Neural cell (in vitro differentiated cells): ENCODE results near the gene KCTD14. TPM values are rescaled to one million over a fixed set of nuclear protein-coding genes. Genes with fewer than 3 reads are reported as not detected.

Source experiments
- H2AFZ ChIP-seq: fragments of 200-600, 300-800 bp; sonication (generic), shearing (Covaris generic); 2 replicates; pipeline ENCODE4 v1.6.0; 2014; ENCODE audit warnings: low read depth, mild to moderate bottlenecking, antibody characterized with exemption, low read length, moderate library complexity
- H3F3A ChIP-seq: fragments of 200-600 bp; shearing (Covaris generic); 2 replicates; pipeline ENCODE4 v1.6.1; 2016; ENCODE audit warnings: mild to moderate bottlenecking, moderate library complexity, mixed read lengths, antibody characterized with exemption, low read length; ENCODE audit not compliant: insufficient read depth, poor library complexity, severe bottlenecking
- H3K27ac ChIP-seq: fragments of 200-600, 300-800 bp; sonication (generic), shearing (Covaris generic); 2 replicates; pipeline ENCODE4 v1.5.1; 2014; ENCODE audit warnings: mild to moderate bottlenecking, low read length, moderate library complexity
- H3K27me3 ChIP-seq: fragments of 300-800, 200-600 bp; sonication (generic), shearing (Covaris generic); 2 replicates; pipeline ENCODE4 v1.6.0; 2014; ENCODE audit warnings: mild to moderate bottlenecking, low read depth, low read length, moderate library complexity; ENCODE audit not compliant: insufficient read depth
- H3K36me3 ChIP-seq: fragments of 300-800, 200-600 bp; sonication (generic), shearing (Covaris generic); 2 replicates; pipeline ENCODE4 v1.5.1; 2014; ENCODE audit warnings: mild to moderate bottlenecking, antibody characterized with exemption, low read length, moderate library complexity; ENCODE audit not compliant: insufficient read depth
- H3K4me2 ChIP-seq: fragments of 300-800, 200-600 bp; sonication (generic), shearing (Covaris generic); 2 replicates; pipeline ENCODE4 v1.6.0; 2014; ENCODE audit warnings: mild to moderate bottlenecking, low read length
- H3K4me3 ChIP-seq: fragments of 300-800, 200-600 bp; sonication (generic), shearing (Covaris generic); 2 replicates; pipeline ENCODE4 v1.5.1; 2014; ENCODE audit warnings: mild to moderate bottlenecking, low read length, moderate library complexity
- H3K79me2 ChIP-seq: fragments of 200-600 bp; shearing (Covaris generic); replicated peaks from 2 replicates; pipeline ENCODE4 v1.6.0; 2014; ENCODE audit warnings: mild to moderate bottlenecking, low read length, moderate library complexity; ENCODE audit not compliant: insufficient read depth
- H3K9ac ChIP-seq: fragments of 300-800, 200-600 bp; sonication (generic), shearing (Covaris generic); 2 replicates; pipeline ENCODE4 v1.6.1; 2016; ENCODE audit warnings: mild to moderate bottlenecking, low read length, mixed read lengths
- H3K9me2 ChIP-seq: fragments of 200-600 bp; shearing (Covaris generic); 2 replicates; pipeline ENCODE4 v1.6.1; 2016; ENCODE audit warnings: mild to moderate bottlenecking, low read length, mixed read lengths; ENCODE audit not compliant: insufficient read depth
- H3K9me3 ChIP-seq: fragments of 200-600, 300-800 bp; sonication (generic), shearing (Covaris generic); 2 replicates; pipeline ENCODE4 v1.6.1; 2016; ENCODE audit warnings: mild to moderate bottlenecking, mixed run types, low read length, moderate library complexity, mixed read lengths
- H4K20me1 ChIP-seq: fragments of 200-600 bp; shearing (Covaris generic); 2 replicates; pipeline ENCODE4 v1.6.1; 2016; ENCODE audit warnings: mild to moderate bottlenecking, mixed run types; ENCODE audit not compliant: insufficient read depth
- EP300 ChIP-seq: fragments of 450-650 bp; conservative IDR thresholded peaks from 2 replicates; pipeline ENCODE4 v1.6.1; 2014; ENCODE audit warnings: antibody characterized with exemption, mild to moderate bottlenecking, moderate library complexity; ENCODE audit not compliant: poor library complexity, severe bottlenecking
- EZH2 ChIP-seq: fragments of 200-600, 300-800 bp; shearing (Covaris generic), sonication (generic); IDR thresholded peaks from 2 replicates; pipeline ENCODE4 v1.6.1; 2014; ENCODE audit warnings: antibody characterized with exemption, low read length, borderline replicate concordance, mild to moderate bottlenecking; ENCODE audit not compliant: insufficient read depth, poor library complexity, severe bottlenecking
- MXI1 ChIP-seq: fragments of 450-650 bp; conservative IDR thresholded peaks from 2 replicates; pipeline ENCODE4 v1.6.1; 2014; ENCODE audit warnings: antibody characterized with exemption, mild to moderate bottlenecking; ENCODE audit not compliant: poor library complexity, severe bottlenecking
- POLR2AphosphoS5 ChIP-seq: IDR thresholded peaks from 2 replicates; pipeline ENCODE4 v1.6.1; 2012
- RAD21 ChIP-seq: fragments of 450-650 bp; conservative IDR thresholded peaks from 2 replicates; pipeline ENCODE4 v1.6.1; 2014; ENCODE audit warnings: antibody characterized with exemption, mild to moderate bottlenecking, moderate library complexity
- SMC3 ChIP-seq: fragments of 450-650 bp; conservative IDR thresholded peaks from 2 replicates; pipeline ENCODE4 v1.6.1; 2014; ENCODE audit warnings: antibody characterized with exemption, mild to moderate bottlenecking, moderate library complexity; ENCODE audit not compliant: poor library complexity
- TAF1 ChIP-seq: IDR thresholded peaks from 2 replicates; pipeline ENCODE4 v1.6.1; 2012; ENCODE audit warnings: low read depth
- polyA plus RNA-seq: library from polyadenylated mRNA; depleted of rRNA; stranded (reverse); fragments of >200 nt; gene quantifications from 2 replicates; pipeline ENCODE4 v1.2.3, GENCODE V29; 2014
- TF ChIP-seq, protein P1 (sequence below): fragments of 450-650 bp; IDR thresholded peaks from 2 replicates; pipeline ENCODE4 v1.5.1; 2014; ENCODE audit warnings: antibody characterized with exemption, mild to moderate bottlenecking, moderate library complexity; ENCODE audit not compliant: poor library complexity, severe bottlenecking
- TF ChIP-seq, protein P2 (sequence below): IDR thresholded peaks from 2 replicates; pipeline ENCODE4 v1.6.1; 2012; ENCODE audit warnings: borderline replicate concordance

Gene KCTD14
- polyA plus RNA-seq, 1 donor from 2014 or later, result 0.32 TPM

DNA sequence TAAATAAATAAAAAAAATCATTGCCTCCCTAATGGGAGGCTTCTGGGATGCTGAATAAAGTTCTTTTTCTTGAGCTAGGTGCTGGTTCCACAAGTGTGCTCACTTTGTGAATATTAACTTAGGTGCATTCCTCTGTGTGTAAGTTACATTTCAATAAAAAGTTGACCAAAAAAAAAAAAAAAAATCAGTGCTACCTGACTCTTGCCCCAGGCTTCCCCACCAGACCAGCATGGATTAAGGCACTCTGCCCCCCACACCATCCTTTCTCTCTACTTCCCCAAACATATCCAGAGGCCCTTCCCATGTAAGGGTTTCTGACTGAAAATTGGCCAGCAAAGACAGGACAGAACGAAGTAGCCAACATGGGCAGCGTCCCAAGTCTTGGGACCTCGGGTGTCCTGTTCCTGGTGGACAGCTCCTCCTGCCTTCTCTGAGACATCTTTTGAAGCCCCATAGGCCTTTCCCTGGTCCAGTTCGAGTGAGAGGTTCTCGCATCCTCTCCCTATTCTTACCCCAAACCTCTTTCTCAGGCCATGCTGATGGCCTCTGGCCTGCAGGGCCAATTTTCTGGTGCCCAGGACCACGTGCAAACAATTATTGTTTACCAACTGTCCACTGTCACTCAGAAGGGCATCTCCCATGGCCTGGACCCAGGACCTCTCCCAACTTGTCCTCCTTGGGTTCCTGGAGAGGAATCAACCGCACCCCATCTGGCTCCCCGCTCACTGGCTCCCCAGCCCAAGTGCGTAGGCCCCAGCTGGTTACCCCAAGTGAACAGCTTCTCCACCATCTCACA is 14.9 kb upstream of the KCTD14 start:
- Histone ChIP-seq H3K27me3 (no peaks in the 10 kb centered on the region), H4K20me1 (no peaks in the 10 kb centered on the region), H3K4me2 (no peak overlapping the region), H2AFZ (no peak overlapping the region), H3K36me3 (no peaks in the 10 kb centered on the region), H3F3A (no peaks in the 10 kb centered on the region), H3K9me2 (no peaks in the 10 kb centered on the region), H3K9ac (no peak overlapping the region), H3K9me3 (no peaks in the 10 kb centered on the region), H3K4me3 (no peak overlapping the region), H3K79me2 (no peaks in the 10 kb centered on the region), H3K27ac (no peak overlapping the region)
- TF ChIP-seq, protein P1, sequence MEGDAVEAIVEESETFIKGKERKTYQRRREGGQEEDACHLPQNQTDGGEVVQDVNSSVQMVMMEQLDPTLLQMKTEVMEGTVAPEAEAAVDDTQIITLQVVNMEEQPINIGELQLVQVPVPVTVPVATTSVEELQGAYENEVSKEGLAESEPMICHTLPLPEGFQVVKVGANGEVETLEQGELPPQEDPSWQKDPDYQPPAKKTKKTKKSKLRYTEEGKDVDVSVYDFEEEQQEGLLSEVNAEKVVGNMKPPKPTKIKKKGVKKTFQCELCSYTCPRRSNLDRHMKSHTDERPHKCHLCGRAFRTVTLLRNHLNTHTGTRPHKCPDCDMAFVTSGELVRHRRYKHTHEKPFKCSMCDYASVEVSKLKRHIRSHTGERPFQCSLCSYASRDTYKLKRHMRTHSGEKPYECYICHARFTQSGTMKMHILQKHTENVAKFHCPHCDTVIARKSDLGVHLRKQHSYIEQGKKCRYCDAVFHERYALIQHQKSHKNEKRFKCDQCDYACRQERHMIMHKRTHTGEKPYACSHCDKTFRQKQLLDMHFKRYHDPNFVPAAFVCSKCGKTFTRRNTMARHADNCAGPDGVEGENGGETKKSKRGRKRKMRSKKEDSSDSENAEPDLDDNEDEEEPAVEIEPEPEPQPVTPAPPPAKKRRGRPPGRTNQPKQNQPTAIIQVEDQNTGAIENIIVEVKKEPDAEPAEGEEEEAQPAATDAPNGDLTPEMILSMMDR, result no peak
- TF ChIP-seq TAF1 (no peak), RAD21 (no peak), SMC3 (no peak), EP300 (no peak), EZH2 (no peak), POLR2AphosphoS5 (no peak), MXI1 (no peak)
- TF ChIP-seq, protein P2, sequence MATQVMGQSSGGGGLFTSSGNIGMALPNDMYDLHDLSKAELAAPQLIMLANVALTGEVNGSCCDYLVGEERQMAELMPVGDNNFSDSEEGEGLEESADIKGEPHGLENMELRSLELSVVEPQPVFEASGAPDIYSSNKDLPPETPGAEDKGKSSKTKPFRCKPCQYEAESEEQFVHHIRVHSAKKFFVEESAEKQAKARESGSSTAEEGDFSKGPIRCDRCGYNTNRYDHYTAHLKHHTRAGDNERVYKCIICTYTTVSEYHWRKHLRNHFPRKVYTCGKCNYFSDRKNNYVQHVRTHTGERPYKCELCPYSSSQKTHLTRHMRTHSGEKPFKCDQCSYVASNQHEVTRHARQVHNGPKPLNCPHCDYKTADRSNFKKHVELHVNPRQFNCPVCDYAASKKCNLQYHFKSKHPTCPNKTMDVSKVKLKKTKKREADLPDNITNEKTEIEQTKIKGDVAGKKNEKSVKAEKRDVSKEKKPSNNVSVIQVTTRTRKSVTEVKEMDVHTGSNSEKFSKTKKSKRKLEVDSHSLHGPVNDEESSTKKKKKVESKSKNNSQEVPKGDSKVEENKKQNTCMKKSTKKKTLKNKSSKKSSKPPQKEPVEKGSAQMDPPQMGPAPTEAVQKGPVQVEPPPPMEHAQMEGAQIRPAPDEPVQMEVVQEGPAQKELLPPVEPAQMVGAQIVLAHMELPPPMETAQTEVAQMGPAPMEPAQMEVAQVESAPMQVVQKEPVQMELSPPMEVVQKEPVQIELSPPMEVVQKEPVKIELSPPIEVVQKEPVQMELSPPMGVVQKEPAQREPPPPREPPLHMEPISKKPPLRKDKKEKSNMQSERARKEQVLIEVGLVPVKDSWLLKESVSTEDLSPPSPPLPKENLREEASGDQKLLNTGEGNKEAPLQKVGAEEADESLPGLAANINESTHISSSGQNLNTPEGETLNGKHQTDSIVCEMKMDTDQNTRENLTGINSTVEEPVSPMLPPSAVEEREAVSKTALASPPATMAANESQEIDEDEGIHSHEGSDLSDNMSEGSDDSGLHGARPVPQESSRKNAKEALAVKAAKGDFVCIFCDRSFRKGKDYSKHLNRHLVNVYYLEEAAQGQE, result no peak

DNA sequence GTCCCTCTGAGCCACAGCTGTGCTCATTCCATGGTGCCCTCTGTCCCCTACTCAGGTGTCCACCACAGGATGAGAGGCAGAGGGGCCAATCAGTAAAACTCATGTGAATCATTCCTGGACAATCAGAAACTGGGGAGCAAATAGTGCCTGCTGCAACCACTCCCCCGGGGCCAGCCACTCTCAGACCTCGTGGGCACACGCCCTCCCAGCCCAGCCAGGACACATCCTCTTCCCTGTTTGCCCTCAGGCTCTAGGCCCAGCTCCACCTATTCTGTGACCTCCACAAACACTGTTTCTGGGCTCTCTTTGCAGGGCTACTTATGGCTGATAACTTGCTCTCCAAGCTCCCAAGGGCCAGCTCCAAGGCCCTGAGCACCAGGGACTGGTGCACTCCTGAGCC is 14.0 kb upstream of the KCTD14 start:
- Histone ChIP-seq H3K27me3 (no peaks in the 10 kb centered on the region), H3K36me3 (no peaks in the 10 kb centered on the region), H3K9me3 (no peaks in the 10 kb centered on the region), H4K20me1 (no peaks in the 10 kb centered on the region), H2AFZ (no peak overlapping the region), H3K9me2 (no peaks in the 10 kb centered on the region), H3K79me2 (no peaks in the 10 kb centered on the region), H3K9ac (no peak overlapping the region), H3K4me2 (no peak overlapping the region), H3K4me3 (no peak overlapping the region), H3F3A (no peaks in the 10 kb centered on the region), H3K27ac (no peak overlapping the region)
- TF ChIP-seq, protein P2, result no peak
- no peak for TF ChIP-seq TAF1
- TF ChIP-seq, protein P1, result no peak
- no peak for TF ChIP-seq RAD21
- TF ChIP-seq EP300, result no peak
- TF ChIP-seq EZH2, result no peak
- TF ChIP-seq POLR2AphosphoS5, result no peak
